ENCODE results near the gene ARRDC3.
A peak's percentile ranks its signal among the peaks of the same experiment; 100 is the strongest.
"Not testable (repeated sequence)": the region's sequence is repeated elsewhere in the genome, so short reads cannot be mapped to it uniquely, and the experiment has no call there.

ARRDC3 gene

GRCh38 chr5:91383027-91383955 lies at the start of gene ARRDC3:
TSS of gene ARRDC3 (minus strand) at chr5:91383317. CDS start at chr5:91383092, 225 bp downstream.
- DNase-seq: peak; percentile 94
- in situ Hi-C loops (cut with HindIII; ENCODE audit: low pct_ligation_motif_present, low pct_unique_long_range_greater_than_20kb, low sequenced_read_pairs): loop anchor here (25.0 kb wide), 2 partner anchors 271 to 496 kb away; no protein-coding TSS in a partner anchor

DNA sequence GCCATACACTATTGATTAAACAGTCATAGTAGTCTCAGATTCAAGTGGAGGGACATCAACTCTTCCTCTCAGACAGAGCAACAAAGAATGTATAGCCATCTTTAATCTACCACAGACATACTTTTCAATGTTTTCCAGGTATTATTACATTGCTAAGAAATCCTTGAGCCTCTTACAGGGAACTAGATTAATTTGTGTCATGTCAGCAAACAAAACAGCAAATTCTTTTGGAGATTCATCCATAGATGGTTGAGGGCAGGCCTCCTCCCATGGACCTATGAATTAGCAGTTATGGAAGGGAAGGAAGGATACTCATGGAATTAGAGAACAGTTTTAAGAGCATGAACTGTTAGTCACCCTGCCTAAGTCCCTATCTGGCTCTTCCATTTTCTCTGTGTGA lies 47.8 kb upstream of the ARRDC3 start:
- in situ Hi-C loops (cut with HindIII; ENCODE audit: low pct_ligation_motif_present, low pct_unique_long_range_greater_than_20kb, low sequenced_read_pairs): no loop called here
- DNase-seq: no peak

- no peak for DNase-seq
- in situ Hi-C loops (cut with HindIII; ENCODE audit: low pct_ligation_motif_present, low pct_unique_long_range_greater_than_20kb, low sequenced_read_pairs): no loop called here
Observed at GRCh38 chr5:91424638-91425436, 41.7 kb upstream of the ARRDC3 start.

- DNase-seq: no peak
- in situ Hi-C loops (cut with HindIII; ENCODE audit: low pct_ligation_motif_present, low pct_unique_long_range_greater_than_20kb, low sequenced_read_pairs): no loop called here
Observed at GRCh38 chr5:91423871-91424270, 40.8 kb upstream of the ARRDC3 start.

DNA sequence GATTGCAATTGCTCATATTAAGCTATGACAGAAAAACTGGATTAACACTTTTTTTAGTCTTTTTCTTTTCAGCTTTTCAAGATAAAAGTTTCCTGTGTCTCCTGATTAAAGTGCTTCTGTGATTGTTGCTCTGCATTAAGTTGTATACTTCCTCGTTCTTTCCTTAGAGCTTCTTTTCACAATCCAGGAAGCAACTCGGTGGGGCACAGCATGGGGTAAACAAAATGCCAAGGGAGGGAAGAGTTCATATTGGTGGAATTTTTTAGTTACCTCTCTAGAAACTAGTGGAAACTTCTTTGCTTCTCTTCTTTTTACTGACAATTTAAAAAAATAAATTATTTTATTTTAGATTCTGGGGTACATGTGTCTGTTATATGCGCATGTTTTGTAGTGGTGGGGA lies 37.8 kb upstream of the ARRDC3 start:
- in situ Hi-C loops (cut with HindIII; ENCODE audit: low pct_ligation_motif_present, low pct_unique_long_range_greater_than_20kb, low sequenced_read_pairs): no loop called here
- no peak for DNase-seq

DNA sequence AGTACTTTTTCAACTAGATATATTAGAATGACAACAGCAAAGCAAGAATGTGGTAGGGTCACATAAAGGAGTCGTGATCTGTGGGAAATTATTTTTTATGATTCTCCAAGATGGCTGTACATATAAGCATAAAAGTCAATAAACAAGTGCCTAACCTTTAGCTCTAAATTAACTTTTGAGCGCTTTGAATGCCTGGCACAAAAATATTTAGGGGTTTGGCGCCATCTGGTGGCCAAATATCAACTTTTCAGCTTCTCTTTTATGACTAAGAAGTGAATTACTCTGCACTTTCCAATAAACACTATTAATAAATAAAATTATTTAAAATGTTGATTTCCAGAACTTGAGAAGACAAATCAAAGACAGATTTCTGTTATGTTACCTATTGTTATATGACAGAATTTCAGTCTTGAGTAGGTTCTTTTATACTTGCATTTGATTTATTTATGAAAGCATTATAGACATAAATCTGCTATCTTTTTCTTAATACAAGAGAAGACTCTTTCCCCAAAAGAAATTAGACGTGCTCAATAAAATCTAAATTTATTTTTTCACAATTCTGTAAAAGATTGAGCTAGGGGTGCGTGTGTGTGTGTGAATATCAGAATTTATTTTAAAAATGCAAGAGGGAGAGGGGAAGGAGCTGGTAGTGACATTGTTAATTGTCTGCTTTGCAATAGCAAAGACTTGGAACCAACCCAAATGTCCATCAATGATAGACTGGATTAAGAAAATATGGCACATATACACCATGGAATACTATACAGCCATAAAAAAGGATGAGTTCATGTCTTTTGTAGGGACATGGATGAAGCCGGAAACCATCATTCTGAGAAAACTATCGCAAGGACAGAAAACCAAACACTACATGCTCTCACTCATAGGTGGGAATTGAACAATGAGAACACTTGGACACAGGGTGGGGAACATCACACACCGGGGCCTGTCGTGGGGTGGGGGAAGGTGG lies 36.7 kb upstream of the ARRDC3 start:
- in situ Hi-C loops (cut with HindIII; ENCODE audit: low pct_ligation_motif_present, low pct_unique_long_range_greater_than_20kb, low sequenced_read_pairs): no loop called here
- peak; percentile 59 for DNase-seq

- DNase-seq: no peak
- in situ Hi-C loops (cut with HindIII; ENCODE audit: low pct_ligation_motif_present, low pct_unique_long_range_greater_than_20kb, low sequenced_read_pairs): no loop called here
Observed at GRCh38 chr5:91419136-91419535, 36.0 kb upstream of the ARRDC3 start.

DNA sequence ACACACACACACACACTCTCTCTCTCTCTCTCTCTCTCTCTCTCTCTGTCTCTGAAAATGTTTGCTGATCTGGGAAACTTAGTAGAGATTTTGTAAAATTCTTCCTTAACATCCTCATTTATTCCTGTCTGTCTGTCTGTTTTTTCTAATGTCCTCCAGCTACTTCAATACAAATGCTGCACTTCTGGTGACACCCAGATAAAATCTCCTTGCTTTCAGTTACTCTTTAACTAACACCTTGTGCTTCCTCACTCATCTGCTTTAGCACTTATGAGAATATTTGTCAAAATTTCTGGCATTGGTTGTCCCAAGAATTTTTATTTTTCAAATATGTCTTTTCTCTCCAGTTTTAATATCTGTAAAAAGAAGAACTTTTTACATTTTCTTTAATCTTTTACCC lies 35.0 kb upstream of the ARRDC3 start:
- peak; percentile 3 for DNase-seq
- in situ Hi-C loops (cut with HindIII; ENCODE audit: low pct_ligation_motif_present, low pct_unique_long_range_greater_than_20kb, low sequenced_read_pairs): no loop called here

- no peak for DNase-seq
- in situ Hi-C loops (cut with HindIII; ENCODE audit: low pct_ligation_motif_present, low pct_unique_long_range_greater_than_20kb, low sequenced_read_pairs): no loop called here
Observed at GRCh38 chr5:91417219-91417618, 34.1 kb upstream of the ARRDC3 start.

- no peak for DNase-seq
- in situ Hi-C loops (cut with HindIII; ENCODE audit: low pct_ligation_motif_present, low pct_unique_long_range_greater_than_20kb, low sequenced_read_pairs): no loop called here
Observed at GRCh38 chr5:91416491-91416890, 33.4 kb upstream of the ARRDC3 start.

DNA sequence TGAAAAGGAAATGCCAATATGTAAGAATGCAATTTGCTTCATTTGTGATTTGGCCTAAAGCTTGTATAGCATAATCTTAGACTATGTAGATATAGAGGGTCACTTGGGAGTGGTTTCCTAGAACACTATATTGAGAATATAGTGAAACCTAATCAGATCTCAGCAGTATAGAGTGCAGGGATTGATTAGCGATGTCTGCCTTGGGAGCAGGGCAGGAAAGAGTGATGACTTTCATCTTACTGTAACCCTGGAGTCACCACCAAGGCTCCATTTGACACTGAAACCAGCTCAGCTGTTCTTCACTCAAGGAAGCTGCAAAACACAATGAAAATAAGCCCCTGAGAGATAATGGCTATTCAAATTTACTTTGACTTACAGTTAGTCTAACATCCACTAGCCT lies 26.2 kb upstream of the ARRDC3 start:
- DNase-seq: no peak
- in situ Hi-C loops (cut with HindIII; ENCODE audit: low pct_ligation_motif_present, low pct_unique_long_range_greater_than_20kb, low sequenced_read_pairs): no loop called here

GRCh38 chr5:91408710-91409109 lies 25.6 kb upstream of the ARRDC3 start:
- in situ Hi-C loops (cut with HindIII; ENCODE audit: low pct_ligation_motif_present, low pct_unique_long_range_greater_than_20kb, low sequenced_read_pairs): no loop called here

GRCh38 chr5:91407204-91407603 lies 24.1 kb upstream of the ARRDC3 start:
- in situ Hi-C loops (cut with HindIII; ENCODE audit: low pct_ligation_motif_present, low pct_unique_long_range_greater_than_20kb, low sequenced_read_pairs): no loop called here
- no peak for DNase-seq

More at GRCh38 chr5:91408710-91409109, 25.6 kb upstream of the ARRDC3 start:
- no peak for DNase-seq

DNA sequence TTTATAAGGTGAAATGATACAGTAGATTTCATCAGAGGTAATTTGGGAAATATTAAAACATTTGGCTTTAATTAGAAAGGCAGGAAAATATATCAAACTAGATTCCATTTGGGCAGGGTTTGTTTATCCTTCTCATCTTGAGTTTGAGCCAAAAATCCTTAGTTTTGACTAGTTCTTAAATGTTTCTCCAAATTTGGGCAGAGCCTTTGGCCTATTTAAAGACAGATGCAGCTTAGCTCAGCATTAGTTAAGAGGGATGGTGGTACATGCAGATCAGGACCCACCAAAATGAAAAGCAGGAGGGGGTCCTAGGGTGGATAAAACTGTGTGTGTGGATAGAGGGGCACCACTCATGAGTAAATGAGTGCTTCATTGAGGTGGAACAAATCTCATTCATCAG lies 20.3 kb upstream of the ARRDC3 start:
- no peak for DNase-seq
- in situ Hi-C loops (cut with HindIII; ENCODE audit: low pct_ligation_motif_present, low pct_unique_long_range_greater_than_20kb, low sequenced_read_pairs): no loop called here

- DNase-seq: no peak
- in situ Hi-C loops (cut with HindIII; ENCODE audit: low pct_ligation_motif_present, low pct_unique_long_range_greater_than_20kb, low sequenced_read_pairs): no loop called here
Observed at GRCh38 chr5:91401175-91401574, 18.1 kb upstream of the ARRDC3 start.

GRCh38 chr5:91397791-91398190 lies 14.7 kb upstream of the ARRDC3 start:
- in situ Hi-C loops (cut with HindIII; ENCODE audit: low pct_ligation_motif_present, low pct_unique_long_range_greater_than_20kb, low sequenced_read_pairs): loop anchor here (25.0 kb wide), 2 partner anchors 285 to 510 kb away; no protein-coding TSS in a partner anchor
- no peak for DNase-seq

DNA sequence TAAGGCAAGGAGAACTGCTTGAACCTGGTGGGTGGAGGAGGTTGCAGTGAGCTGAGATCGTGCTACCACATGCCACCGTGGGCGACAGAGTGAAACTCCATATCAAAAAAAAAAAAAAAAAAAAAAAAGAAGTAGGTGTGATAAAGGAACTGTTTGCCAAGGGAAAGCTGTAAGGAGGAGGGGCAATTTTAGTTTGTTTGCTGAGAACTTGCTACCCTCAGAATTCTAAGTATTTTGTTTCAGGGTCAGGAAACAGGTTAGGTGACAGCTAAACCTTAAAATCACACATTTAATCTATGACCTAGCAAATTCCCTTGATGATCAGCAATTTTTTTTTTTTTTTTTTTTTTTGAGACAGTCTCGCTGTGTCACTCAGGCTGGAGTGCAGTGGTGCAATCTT lies 7.2 kb upstream of the ARRDC3 start:
- in situ Hi-C loops (cut with HindIII; ENCODE audit: low pct_ligation_motif_present, low pct_unique_long_range_greater_than_20kb, low sequenced_read_pairs): loop anchor here (25.0 kb wide), 2 partner anchors 278 to 503 kb away; no protein-coding TSS in a partner anchor
- DNase-seq: no peak

DNA sequence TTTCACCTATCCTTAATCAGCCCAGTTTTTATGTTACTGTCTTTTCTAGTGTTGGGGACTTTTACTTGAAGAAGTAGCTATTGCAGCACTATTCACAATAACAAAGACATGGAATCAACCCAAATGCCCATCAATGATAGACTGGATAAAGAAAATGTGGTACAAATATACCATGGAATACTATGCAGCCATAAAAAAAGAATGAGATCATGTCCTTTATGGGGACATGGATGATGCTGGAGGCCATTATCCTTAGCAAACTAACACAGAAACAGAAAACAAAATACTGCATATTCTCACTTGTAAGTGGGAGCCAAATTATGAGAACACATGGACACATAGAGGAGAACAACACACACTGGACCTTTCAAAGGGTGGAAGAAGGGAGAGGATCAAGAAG lies 6.4 kb upstream of the ARRDC3 start:
- in situ Hi-C loops (cut with HindIII; ENCODE audit: low pct_ligation_motif_present, low pct_unique_long_range_greater_than_20kb, low sequenced_read_pairs): loop anchor here (25.0 kb wide), 2 partner anchors 277 to 502 kb away; no protein-coding TSS in a partner anchor
- DNase-seq: not testable (repeated sequence)
